Natural killer cell (primary cell): Measurements from ENCODE around the gene SIGLEC7. TPM values are rescaled to one million over a fixed set of nuclear protein-coding genes. Genes with fewer than 3 reads are reported as not detected.

Source experiments
- ATAC-seq, 3 donors: fragments of 150-1000 bp in 2 of 3; fragments of 200-7000 bp in 1 of 3; cut with Tn5 transposase; 1 replicate in 1 of 3; 2 replicates in 2 of 3; pipeline ENCODE4 v1.10.0; 2021; ENCODE audit warnings: mild to moderate bottlenecking in 2 of 3, moderate library complexity in 2 of 3
- DNase-seq, 2 donors: peaks; one replicate each; pipeline versions ENCODE4 v3.0.0 to v3.0.0-alpha.2; 2013 to 2021; ENCODE audit warnings: mixed read lengths in 1 of 2
- H3K27ac ChIP-seq: one replicate; pipeline ENCODE4 v1.5.1; 2013; ENCODE audit warnings: mild to moderate bottlenecking, low read length
- H3K27me3 ChIP-seq: one replicate; pipeline ENCODE4 v1.6.1; 2013; ENCODE audit warnings: low read length; ENCODE audit not compliant: control insufficient read depth, insufficient read depth
- H3K36me3 ChIP-seq: one replicate; pipeline ENCODE4 v1.6.1; 2013; ENCODE audit warnings: low read length; ENCODE audit not compliant: control insufficient read depth, insufficient read depth
- H3K4me1 ChIP-seq: one replicate; pipeline ENCODE4 v1.6.1; 2013; ENCODE audit warnings: low read length; ENCODE audit not compliant: control insufficient read depth, insufficient read depth
- H3K4me3 ChIP-seq: one replicate; pipeline ENCODE4 v1.5.1; 2013; ENCODE audit warnings: low read length
- H3K9me3 ChIP-seq: one replicate; pipeline ENCODE4 v1.6.1; 2013; ENCODE audit warnings: low read length; ENCODE audit not compliant: control insufficient read depth, insufficient read depth
- H3K27ac Mint-ChIP-seq, 2 donors: one replicate each; pipeline ENCODE4 v1.8.0; 2022; ENCODE audit warnings: mild to moderate bottlenecking in 2 of 2, mixed read lengths in 2 of 2, moderate library complexity in 1 of 2
- H3K27me3 Mint-ChIP-seq, 2 donors: one replicate each; pipeline ENCODE4 v1.8.0; 2022; ENCODE audit warnings: low read depth in 2 of 2, mixed read lengths in 2 of 2
- H3K36me3 Mint-ChIP-seq: one replicate; pipeline ENCODE4 v1.8.0; 2022; ENCODE audit warnings: mixed read lengths
- H3K4me1 Mint-ChIP-seq, 2 donors: one replicate each; pipeline ENCODE4 v1.8.0; 2022; ENCODE audit warnings: mixed read lengths in 2 of 2
- H3K4me3 Mint-ChIP-seq: one replicate; pipeline ENCODE4 v1.8.0; 2022; ENCODE audit warnings: mild to moderate bottlenecking, moderate library complexity, mixed read lengths
- H3K9me3 Mint-ChIP-seq, 2 donors: one replicate each; pipeline ENCODE4 v1.8.0; 2022; ENCODE audit warnings: mixed read lengths in 2 of 2
- CTCF ChIP-seq: fragments of 200-600 bp; IDR thresholded peaks from one replicate; pipeline ENCODE4 v1.8.0; 2022; ENCODE audit warnings: antibody characterized with exemption
- whole genome bisulfite sequencing: methylation state at CpG from one replicate; pipeline ENCODE4 v1.1.7; 2013; ENCODE audit warnings: missing lambda C conversion rate; ENCODE audit not compliant: insufficient coverage; 5-methylcytosine and 5-hydroxymethylcytosine counted together
- intact Hi-C: fragments of 100-400 bp; cut with micrococcal nuclease; formaldehyde crosslinking; loops from one replicate; pipeline ENCODE4 v1.14.2; 2022
- total RNA-seq, 4 donors: library from RNA; stranded (reverse); fragments of 120-200 nt in 1 of 4; gene quantifications; one replicate each; pipeline versions ENCODE4 v1.2.3 to v1.2.4, GENCODE V29; 2013 to 2022

Gene SIGLEC7
- total RNA-seq, 3 donors from 2014 or later (not counting 1 experiment from before 2014, with no cell fraction given) = 48.6 to 56.0 (median 49.5) TPM

GRCh38 chr19:51172223-51172622 is 30.1 kb downstream of the SIGLEC7 start:
- H3K4me1 ChIP-seq = peaks cover 22% of the 10 kb centered on the region
- H3K9me3 ChIP-seq = no peaks in the 10 kb centered on the region
- Mint-ChIP-seq H3K27ac (no peak overlapping the region), H3K9me3 (no peaks in the 10 kb centered on the region), H3K4me3 (no peak overlapping the region), H3K36me3 (no peaks in the 10 kb centered on the region), H3K27me3 (peaks cover 0 to 2% of the 10 kb centered on the region in 2 donors), H3K4me1 (peaks cover 28 to 32% of the 10 kb centered on the region in 2 donors)
- WGBS = 100% methylated on average over 1 of the region's 2 CpGs
- H3K36me3 ChIP-seq = peaks cover 15% of the 10 kb centered on the region
- no peak for ATAC-seq
- no peak for TF ChIP-seq CTCF
- no peaks in the 10 kb centered on the region for H3K27me3 ChIP-seq
- DNase-seq = no peak
- H3K27ac ChIP-seq = no peak overlapping the region
- H3K4me3 ChIP-seq = no peak overlapping the region
- intact Hi-C loops = no loop called here

GRCh38 chr19:51173681-51174080 is 31.6 kb downstream of the SIGLEC7 start:
- Mint-ChIP-seq H3K27me3 (peaks cover 0 to 2% of the 10 kb centered on the region in 2 donors), H3K4me1 (peaks cover 14 to 17% of the 10 kb centered on the region in 2 donors), H3K36me3 (no peaks in the 10 kb centered on the region), H3K4me3 (no peak overlapping the region), H3K9me3 (no peaks in the 10 kb centered on the region), H3K27ac (no peak overlapping the region)
- H3K27me3 ChIP-seq = no peaks in the 10 kb centered on the region
- no peak for DNase-seq
- peaks cover 7% of the 10 kb centered on the region for H3K4me1 ChIP-seq
- TF ChIP-seq CTCF = no peak
- 65% methylated on average over 5 of the region's 5 CpGs for WGBS
- no peak overlapping the region for H3K4me3 ChIP-seq
- no peaks in the 10 kb centered on the region for H3K9me3 ChIP-seq
- H3K36me3 ChIP-seq = peaks cover 15% of the 10 kb centered on the region
- no peak overlapping the region for H3K27ac ChIP-seq
- ATAC-seq = no peak
- intact Hi-C loops = no loop called here

GRCh38 chr19:51179256-51179655 is 37.2 kb downstream of the SIGLEC7 start:
- Histone ChIP-seq H3K4me3 (no peak overlapping the region), H3K27ac (no peak overlapping the region), H3K36me3 (no peaks in the 10 kb centered on the region), H3K27me3 (no peaks in the 10 kb centered on the region), H3K9me3 (no peaks in the 10 kb centered on the region), H3K4me1 (peaks cover 23% of the 10 kb centered on the region)
- 65% methylated on average over 1 of the region's 1 CpG for WGBS
- H3K4me3 Mint-ChIP-seq = no peak overlapping the region
- H3K36me3 Mint-ChIP-seq = no peaks in the 10 kb centered on the region
- no peaks in the 10 kb centered on the region for H3K9me3 Mint-ChIP-seq
- DNase-seq (no peak), ATAC-seq (no peak)
- TF ChIP-seq CTCF = no peak
- peaks cover 5 to 7% of the 10 kb centered on the region in 2 donors for H3K27me3 Mint-ChIP-seq
- intact Hi-C loops = no loop called here
- peaks cover 9 to 20% of the 10 kb centered on the region in 2 donors for H3K4me1 Mint-ChIP-seq
- no peak overlapping the region for H3K27ac Mint-ChIP-seq

- Histone ChIP-seq H3K9me3 (no peaks in the 10 kb centered on the region), H3K4me1 (peaks cover 34% of the 10 kb centered on the region), H3K27ac (no peak overlapping the region), H3K36me3 (no peaks in the 10 kb centered on the region), H3K27me3 (no peaks in the 10 kb centered on the region), H3K4me3 (no peak overlapping the region)
- H3K27ac Mint-ChIP-seq = no peak overlapping the region
- WGBS = 97% methylated on average over 39 of the region's 39 CpGs
- no peak for TF ChIP-seq CTCF
- H3K27me3 Mint-ChIP-seq = peaks cover 8 to 12% of the 10 kb centered on the region in 2 donors
- intact Hi-C loops = no loop called here
- no peaks in the 10 kb centered on the region for H3K36me3 Mint-ChIP-seq
- H3K4me1 Mint-ChIP-seq = peaks cover 10 to 27% of the 10 kb centered on the region in 2 donors
- ATAC-seq = no peak
- no peak for DNase-seq
- H3K9me3 Mint-ChIP-seq = no peaks in the 10 kb centered on the region
- H3K4me3 Mint-ChIP-seq = no peak overlapping the region
Observed at GRCh38 chr19:51181377-51181912, 39.3 kb downstream of the SIGLEC7 start.
